Spleen (tissue), 7 donors: Measurements from ENCODE around the gene KLF16.

Experiments
- CTCF ChIP-seq, 11 experiments: fragments of 200-600 bp in 7 of 11; fragments of 450-650 bp in 4 of 11; sonication (generic) in 4 of 11; IDR thresholded peaks in 8 of 11; conservative IDR thresholded peaks in 3 of 11; 1 replicate in 7 of 11; 2 replicates in 4 of 11; pipeline versions ENCODE4 v1.4.0 to v1.8.0; 2016 to 2021; ENCODE audit warnings: antibody characterized with exemption in 11 of 11, inconsistent platforms in 4 of 11, mild to moderate bottlenecking in 1 of 11
- POLR2A ChIP-seq, 3 donors: fragments of 450-650 bp; IDR thresholded peaks; one replicate each; pipeline ENCODE4 v1.5.1; 2017; ENCODE audit warnings: antibody characterized with exemption in 3 of 3, mild to moderate bottlenecking in 1 of 3
- donor health status: DM: no; HTN: no; CAD: no; lungs with moderate emphysema.
- donor health status: DM: no; HTN: no; CAD: no.
- donor health status: DM: no; HTN: no; CAD: no.

GRCh38 chr19:1847348-1847683, 16.1 kb downstream of the KLF16 start:
- TF ChIP-seq POLR2A (IDR thresholded peaks at IDR 0.05) (no peak), CTCF (IDR thresholded peaks at IDR 0.05 in 8 of 11, conservative IDR thresholded peaks at IDR 0.05 in 3 of 11) (no peak)
